MM.1S (cell line): ENCODE measurements around the gene PCP2.

Source experiments
- DNase-seq: peaks from one replicate; pipeline ENCODE4 v3.0.0-alpha.2; 2015
- H2AFZ ChIP-seq: fragments of 300-600 bp; sonication (generic); 2 replicates; pipeline ENCODE4 v1.6.0; 2016; ENCODE audit warnings: antibody characterized with exemption, low read length
- H3F3A ChIP-seq: fragments of 300-600 bp; sonication (generic); 2 replicates; pipeline ENCODE4 v1.6.1; 2016; ENCODE audit warnings: mild to moderate bottlenecking, antibody characterized with exemption, low read length, moderate library complexity, mixed read lengths; ENCODE audit not compliant: insufficient read depth
- H3K27ac ChIP-seq: fragments of 300-600 bp; sonication (generic); 2 replicates; pipeline ENCODE4 v1.5.1; 2016; ENCODE audit warnings: mild to moderate bottlenecking, low read length
- H3K27me3 ChIP-seq: fragments of 300-600 bp; sonication (generic); replicated peaks from 2 replicates; pipeline ENCODE4 v1.6.0; 2016; ENCODE audit warnings: low read length; ENCODE audit not compliant: insufficient read depth
- H3K36me3 ChIP-seq: fragments of 300-600 bp; sonication (generic); replicated peaks from 2 replicates; pipeline ENCODE4 v1.6.1; 2016; ENCODE audit warnings: mild to moderate bottlenecking, low read length, mixed read lengths; ENCODE audit not compliant: insufficient read depth
- H3K4me1 ChIP-seq: fragments of 300-600 bp; sonication (generic); 2 replicates; pipeline ENCODE4 v1.6.1; 2016; ENCODE audit warnings: low read length, mixed read lengths
- H3K4me2 ChIP-seq: fragments of 300-600 bp; sonication (generic); 2 replicates; pipeline ENCODE4 v1.6.0; 2016; ENCODE audit warnings: low read depth, low read length
- H3K4me3 ChIP-seq: fragments of 300-600 bp; sonication (generic); 2 replicates; pipeline ENCODE4 v1.5.1; 2016; ENCODE audit warnings: low read length, mixed read lengths
- H3K79me2 ChIP-seq: fragments of 300-600 bp; sonication (generic); 2 replicates; pipeline ENCODE4 v1.6.1; 2016; ENCODE audit warnings: mixed run types, low read length, mixed read lengths
- H3K9ac ChIP-seq: fragments of 300-600 bp; sonication (generic); 2 replicates; pipeline ENCODE4 v1.6.1; 2016; ENCODE audit warnings: low read length, mixed read lengths
- H3K9me2 ChIP-seq: fragments of 300-600 bp; sonication (generic); replicated peaks from 2 replicates; pipeline ENCODE4 v1.6.1; 2016; ENCODE audit warnings: mild to moderate bottlenecking, low read length, mixed read lengths; ENCODE audit not compliant: insufficient read depth
- H3K9me3 ChIP-seq: fragments of 300-600 bp; sonication (generic); replicated peaks from 2 replicates; pipeline ENCODE4 v1.6.1; 2016; ENCODE audit warnings: mild to moderate bottlenecking, low read length, mixed read lengths; ENCODE audit not compliant: insufficient read depth
- H4K20me1 ChIP-seq: fragments of 300-600 bp; sonication (generic); 2 replicates; pipeline ENCODE4 v1.6.1; 2016; ENCODE audit warnings: mild to moderate bottlenecking, low read length, moderate library complexity, mixed read lengths; ENCODE audit not compliant: insufficient read depth
- EZH2 ChIP-seq: fragments of 300-600 bp; sonication (generic); optimal IDR thresholded peaks from 2 replicates; pipeline ENCODE3; 2017; ENCODE audit warnings: low read depth, mild to moderate bottlenecking, antibody characterized with exemption, low read length, mixed read lengths
- EZH2phosphoT487 ChIP-seq: fragments of 300-600 bp; sonication (generic); IDR thresholded peaks from 2 replicates; pipeline ENCODE4 v1.6.1; 2018; ENCODE audit warnings: antibody characterized with exemption, low read length
- TF ChIP-seq, protein P1 (sequence below): fragments of 300-600 bp; sonication (generic); IDR thresholded peaks from 2 replicates; pipeline ENCODE4 v1.5.1; 2016; ENCODE audit warnings: antibody characterized with exemption, low read length, mixed read lengths

The PCP2 gene

DNA sequence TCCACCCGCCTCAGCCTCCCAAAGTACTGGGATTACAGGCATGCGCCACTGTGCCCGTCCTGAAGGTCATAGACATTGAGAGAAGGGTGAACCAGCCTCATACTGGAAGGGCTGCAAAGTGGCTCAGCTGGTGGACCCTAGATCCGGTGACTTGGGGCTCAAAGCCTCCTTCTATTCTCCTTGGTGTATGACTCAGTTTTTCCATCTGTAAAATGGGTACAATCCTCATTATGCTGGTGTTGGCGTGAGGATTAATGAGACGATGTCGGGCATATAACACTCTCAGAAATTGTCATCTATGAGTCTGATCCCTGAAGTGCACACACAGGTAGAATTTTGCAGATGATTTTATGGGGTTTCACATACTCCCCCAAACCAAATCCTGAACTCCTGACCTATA, 43.7 kb downstream of the PCP2 start:
- Histone ChIP-seq H3K27ac (no peak overlapping the region), H3K27me3 (peaks cover 93% of the 10 kb centered on the region), H4K20me1 (no peaks in the 10 kb centered on the region), H3F3A (no peaks in the 10 kb centered on the region), H3K9me2 (no peaks in the 10 kb centered on the region), H3K9me3 (no peaks in the 10 kb centered on the region), H3K4me1 (no peaks in the 10 kb centered on the region), H3K79me2 (no peaks in the 10 kb centered on the region), H3K4me3 (no peak overlapping the region), H3K9ac (no peak overlapping the region), H3K36me3 (no peaks in the 10 kb centered on the region), H2AFZ (no peak overlapping the region), H3K4me2 (no peak overlapping the region)
- TF ChIP-seq, protein P1, sequence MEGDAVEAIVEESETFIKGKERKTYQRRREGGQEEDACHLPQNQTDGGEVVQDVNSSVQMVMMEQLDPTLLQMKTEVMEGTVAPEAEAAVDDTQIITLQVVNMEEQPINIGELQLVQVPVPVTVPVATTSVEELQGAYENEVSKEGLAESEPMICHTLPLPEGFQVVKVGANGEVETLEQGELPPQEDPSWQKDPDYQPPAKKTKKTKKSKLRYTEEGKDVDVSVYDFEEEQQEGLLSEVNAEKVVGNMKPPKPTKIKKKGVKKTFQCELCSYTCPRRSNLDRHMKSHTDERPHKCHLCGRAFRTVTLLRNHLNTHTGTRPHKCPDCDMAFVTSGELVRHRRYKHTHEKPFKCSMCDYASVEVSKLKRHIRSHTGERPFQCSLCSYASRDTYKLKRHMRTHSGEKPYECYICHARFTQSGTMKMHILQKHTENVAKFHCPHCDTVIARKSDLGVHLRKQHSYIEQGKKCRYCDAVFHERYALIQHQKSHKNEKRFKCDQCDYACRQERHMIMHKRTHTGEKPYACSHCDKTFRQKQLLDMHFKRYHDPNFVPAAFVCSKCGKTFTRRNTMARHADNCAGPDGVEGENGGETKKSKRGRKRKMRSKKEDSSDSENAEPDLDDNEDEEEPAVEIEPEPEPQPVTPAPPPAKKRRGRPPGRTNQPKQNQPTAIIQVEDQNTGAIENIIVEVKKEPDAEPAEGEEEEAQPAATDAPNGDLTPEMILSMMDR: no peak
- TF ChIP-seq EZH2: no peak
- no peak for TF ChIP-seq EZH2phosphoT487
- DNase-seq: no peak

GRCh38 chr19:7582446-7582845, 51.1 kb downstream of the PCP2 start:
- no peak overlapping the region for H3K9ac ChIP-seq
- H3K27ac ChIP-seq: no peak overlapping the region

More at GRCh38 chr19:7582446-7582845, 51.1 kb downstream of the PCP2 start:
- H2AFZ ChIP-seq: no peak overlapping the region
- H3K9me2 ChIP-seq: no peaks in the 10 kb centered on the region
- H3K79me2 ChIP-seq: no peaks in the 10 kb centered on the region
- TF ChIP-seq EZH2 (no peak), EZH2phosphoT487 (no peak)
- TF ChIP-seq, protein P1: no peak
- no peaks in the 10 kb centered on the region for H3K36me3 ChIP-seq
- no peak overlapping the region for H3K4me3 ChIP-seq
- H3K4me2 ChIP-seq: no peak overlapping the region
- no peaks in the 10 kb centered on the region for H4K20me1 ChIP-seq
- H3F3A ChIP-seq: no peaks in the 10 kb centered on the region
- no peaks in the 10 kb centered on the region for H3K9me3 ChIP-seq
- H3K27me3 ChIP-seq: peaks cover 92% of the 10 kb centered on the region
- DNase-seq: no peak
- H3K4me1 ChIP-seq: no peaks in the 10 kb centered on the region
